SK-N-SH treated with all-trans-retinoic acid at 6 μM for 48 hours (cell line): ENCODE data around the gene FBLIM1.

Source experiments
- ARNTL ChIP-seq: fragments of 450-650 bp; formaldehyde crosslinking; IDR thresholded peaks from 2 replicates; pipeline ENCODE4 v1.5.0; 2020; ENCODE audit warnings: low read depth, mild to moderate bottlenecking, moderate library complexity, borderline replicate concordance
- BACH2 ChIP-seq: fragments of 250-450 bp; sonication (Bioruptor Pico); IDR thresholded peaks from 2 replicates; pipeline ENCODE4 v1.9.0; 2021; ENCODE audit warnings: mild to moderate bottlenecking, borderline replicate concordance
- RARB ChIP-seq: fragments of 250-450 bp; sonication (Bioruptor Pico); IDR thresholded peaks from 2 replicates; pipeline ENCODE4 v1.8.0; 2021; ENCODE audit warnings: mild to moderate bottlenecking, moderate library complexity
- TOX ChIP-seq: fragments of 250-450 bp; sonication (Bioruptor Pico); IDR thresholded peaks from 2 replicates; pipeline ENCODE4 v1.8.0; 2021; ENCODE audit warnings: mild to moderate bottlenecking, moderate library complexity, borderline replicate concordance
- ZFP3 ChIP-seq: fragments of 250-450 bp; sonication (Bioruptor Pico); IDR thresholded peaks from 2 replicates; pipeline ENCODE4 v1.5.0; 2020; ENCODE audit warnings: mild to moderate bottlenecking, moderate library complexity
- ZFP30 ChIP-seq: fragments of 450-650 bp; formaldehyde crosslinking; IDR thresholded peaks from 2 replicates; pipeline ENCODE4 v1.5.0; 2022; ENCODE audit warnings: mild to moderate bottlenecking, moderate library complexity
- ZNF565 ChIP-seq: fragments of 450-650 bp; formaldehyde crosslinking; conservative IDR thresholded peaks from 2 replicates; pipeline ENCODE4 v1.5.0; 2020; ENCODE audit warnings: low read depth, mild to moderate bottlenecking, moderate library complexity
- ZNF70 ChIP-seq: fragments of 450-650 bp; formaldehyde crosslinking; IDR thresholded peaks from 2 replicates; pipeline ENCODE4 v1.5.0; 2020; ENCODE audit warnings: mild to moderate bottlenecking, moderate library complexity
- TF ChIP-seq, protein P1 (sequence below): fragments of 250-450 bp; sonication (Bioruptor Pico); IDR thresholded peaks from 2 replicates; pipeline ENCODE4 v1.8.0; 2020; ENCODE audit warnings: mild to moderate bottlenecking, moderate library complexity, borderline replicate concordance

DNA sequence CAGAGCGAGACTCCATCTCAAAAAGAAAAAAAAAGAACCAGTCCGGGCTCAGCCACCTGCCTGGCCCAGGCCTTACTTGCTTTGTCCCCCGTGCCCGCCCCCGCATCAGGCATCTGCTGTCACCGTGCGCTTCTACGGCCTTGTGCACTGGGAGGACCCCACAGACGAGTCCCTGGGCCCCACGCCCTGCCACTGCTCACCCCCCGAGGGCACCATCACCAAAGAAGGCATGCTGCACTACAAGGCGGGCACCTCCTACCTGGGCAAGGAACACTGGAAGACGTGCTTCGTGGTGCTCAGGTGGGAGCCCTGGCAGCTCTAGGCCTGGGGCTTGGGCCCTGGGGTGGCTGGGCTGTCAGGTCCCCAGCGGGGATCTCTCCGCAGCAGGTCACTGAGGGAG is 28.2 kb upstream of the FBLIM1 start:
- TF ChIP-seq ZFP3 (CRISPR knock-in tag) (no peak), ZNF565 (CRISPR knock-in tag) (no peak), RARB (CRISPR knock-in tag) (no peak), TOX (CRISPR knock-in tag) (no peak), ZFP30 (no peak), ARNTL (no peak), BACH2 (CRISPR knock-in tag) (no peak), ZNF70 (CRISPR knock-in tag) (no peak)
- TF ChIP-seq, protein P1, sequence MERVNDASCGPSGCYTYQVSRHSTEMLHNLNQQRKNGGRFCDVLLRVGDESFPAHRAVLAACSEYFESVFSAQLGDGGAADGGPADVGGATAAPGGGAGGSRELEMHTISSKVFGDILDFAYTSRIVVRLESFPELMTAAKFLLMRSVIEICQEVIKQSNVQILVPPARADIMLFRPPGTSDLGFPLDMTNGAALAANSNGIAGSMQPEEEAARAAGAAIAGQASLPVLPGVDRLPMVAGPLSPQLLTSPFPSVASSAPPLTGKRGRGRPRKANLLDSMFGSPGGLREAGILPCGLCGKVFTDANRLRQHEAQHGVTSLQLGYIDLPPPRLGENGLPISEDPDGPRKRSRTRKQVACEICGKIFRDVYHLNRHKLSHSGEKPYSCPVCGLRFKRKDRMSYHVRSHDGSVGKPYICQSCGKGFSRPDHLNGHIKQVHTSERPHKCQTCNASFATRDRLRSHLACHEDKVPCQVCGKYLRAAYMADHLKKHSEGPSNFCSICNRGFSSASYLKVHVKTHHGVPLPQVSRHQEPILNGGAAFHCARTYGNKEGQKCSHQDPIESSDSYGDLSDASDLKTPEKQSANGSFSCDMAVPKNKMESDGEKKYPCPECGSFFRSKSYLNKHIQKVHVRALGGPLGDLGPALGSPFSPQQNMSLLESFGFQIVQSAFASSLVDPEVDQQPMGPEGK (CRISPR knock-in tag) = no peak
